ENCODE measurements around the gene MRPL45.

The MRPL45 gene

GRCh38 chr17:38364741-38365140 is 67.8 kb downstream of the MRPL45 start:
- Histone ChIP-seq H3K27ac (no peak overlapping the region), H3K27me3 (ENCODE audit: insufficient read depth, low read depth, severe bottlenecking) (no peaks in the 10 kb centered on the region), H3K4me3 (ENCODE audit: low read depth, low read length) (no peak overlapping the region), H3K9me3 (ENCODE audit: severe bottlenecking) (no peaks in the 10 kb centered on the region), H3K36me3 (peaks cover 45% of the 10 kb centered on the region)
- TF ChIP-seq CTCF (IDR thresholded peaks at IDR 0.05; ENCODE audit: low read depth, low read length), result no peak
- no peak for DNase-seq

GRCh38 chr17:38369124-38369886 is 72.3 kb downstream of the MRPL45 start:
- H3K36me3 ChIP-seq, result peaks cover 62% of the 10 kb centered on the region
- H3K27me3 ChIP-seq (ENCODE audit: insufficient read depth, low read depth, severe bottlenecking), result no peaks in the 10 kb centered on the region
- no peaks in the 10 kb centered on the region for H3K9me3 ChIP-seq (ENCODE audit: severe bottlenecking)
- no peak for DNase-seq
- no peak for TF ChIP-seq CTCF (IDR thresholded peaks at IDR 0.05; ENCODE audit: low read depth, low read length)
- no peak overlapping the region for H3K4me3 ChIP-seq (ENCODE audit: low read depth, low read length)
- H3K27ac ChIP-seq, result no peak overlapping the region

Data from WERI-Rb-1 (cell line).